Naive thymus-derived CD4-positive, alpha-beta T cell (primary cell): ENCODE measurements around the gene WIZ. TPM values are rescaled to one million over a fixed set of nuclear protein-coding genes. Genes with fewer than 3 reads are reported as not detected.

ENCODE experiments used
- ATAC-seq: fragments of 150-1000 bp; cut with Tn5 transposase; 2 replicates; pipeline ENCODE4 v1.10.0; 2021; ENCODE audit warnings: mild to moderate bottlenecking, moderate library complexity
- CTCF ChIA-PET: fragments of 350-600 bp; sonication (Branson Sonifier 250); formaldehyde crosslinking; loops from one replicate; lab custom pipeline; 2021; ENCODE audit warnings: antibody characterized with exemption; lab: Charles Lee
- POLR2A ChIA-PET: fragments of 350-600 bp; sonication (Branson Sonifier 250); formaldehyde crosslinking; loops from one replicate; lab custom pipeline; 2021; ENCODE audit warnings: antibody characterized with exemption, inconsistent platforms; lab: Charles Lee
- DNase-seq, 9 donors: peaks; one replicate each; pipeline versions ENCODE4 v3.0.0 to v3.0.0-alpha.2; 2020 to 2022; ENCODE audit warnings: mixed read lengths in 1 of 9
- H3K27ac ChIP-seq: one replicate; pipeline ENCODE4 v1.7.0; 2013; ENCODE audit warnings: mild to moderate bottlenecking, low read depth, low read length, moderate library complexity
- H3K27me3 ChIP-seq, 2 donors: one replicate each; pipeline ENCODE4 v1.7.0; 2013; ENCODE audit warnings: low read length in 2 of 2, mild to moderate bottlenecking in 2 of 2, moderate library complexity in 2 of 2; ENCODE audit not compliant: control insufficient read depth in 2 of 2, insufficient read depth in 2 of 2
- H3K36me3 ChIP-seq, 3 experiments: 1 replicate in 2 of 3; 2 replicates in 1 of 3; pipeline ENCODE4 v1.7.0; 2013; ENCODE audit warnings: low read length in 3 of 3, mild to moderate bottlenecking in 3 of 3, moderate library complexity in 1 of 3; ENCODE audit not compliant: insufficient read depth in 3 of 3, control insufficient read depth in 2 of 3
- H3K4me1 ChIP-seq, 2 donors: one replicate each; pipeline ENCODE4 v1.7.0; 2013; ENCODE audit warnings: low read length in 2 of 2, mild to moderate bottlenecking in 2 of 2, moderate library complexity in 1 of 2; ENCODE audit not compliant: control insufficient read depth in 2 of 2, insufficient read depth in 2 of 2
- H3K4me3 ChIP-seq: 2 replicates; pipeline ENCODE4 v1.7.0; 2013; ENCODE audit warnings: mild to moderate bottlenecking, low read length
- H3K9me3 ChIP-seq, 3 experiments: 1 replicate in 2 of 3; 2 replicates in 1 of 3; pipeline ENCODE4 v1.7.0; 2013; ENCODE audit warnings: low read length in 3 of 3; ENCODE audit not compliant: control insufficient read depth in 2 of 3
- H3K27ac Mint-ChIP-seq, 9 donors: one replicate each; pipeline ENCODE4 v1.8.0; 2020 to 2022; ENCODE audit warnings: mixed read lengths in 9 of 9, mild to moderate bottlenecking in 8 of 9, moderate library complexity in 5 of 9, inconsistent platforms in 2 of 9
- H3K27me3 Mint-ChIP-seq, 5 donors: one replicate each; pipeline ENCODE4 v1.8.0; 2021 to 2022; ENCODE audit warnings: mixed read lengths in 5 of 5, mild to moderate bottlenecking in 1 of 5
- H3K36me3 Mint-ChIP-seq, 5 donors: one replicate each; pipeline ENCODE4 v1.8.0; 2020 to 2022; ENCODE audit warnings: mixed read lengths in 5 of 5, mild to moderate bottlenecking in 3 of 5, inconsistent platforms in 1 of 5
- H3K4me1 Mint-ChIP-seq, 7 donors: one replicate each; pipeline ENCODE4 v1.8.0; 2020 to 2022; ENCODE audit warnings: mixed read lengths in 7 of 7, mild to moderate bottlenecking in 3 of 7, inconsistent platforms in 1 of 7
- H3K4me3 Mint-ChIP-seq, 10 donors: one replicate each; pipeline ENCODE4 v1.8.0; 2020 to 2022; ENCODE audit warnings: mild to moderate bottlenecking in 10 of 10, mixed read lengths in 10 of 10, moderate library complexity in 6 of 10, inconsistent platforms in 2 of 10
- H3K9me3 Mint-ChIP-seq, 11 donors: one replicate each; pipeline ENCODE4 v1.8.0; 2020 to 2022; ENCODE audit warnings: mixed read lengths in 11 of 11, mild to moderate bottlenecking in 4 of 11, inconsistent platforms in 1 of 11, moderate library complexity in 1 of 11
- intact Hi-C, 2 donors: fragments of 100-400 bp; cut with micrococcal nuclease; formaldehyde crosslinking; loops; one replicate each; pipeline ENCODE4 v1.15.1; 2023
- polyA plus RNA-seq, 2 donors: library from polyadenylated mRNA; unstranded; fragments of 300-500 nt; fragmentation: Illumina TruSeq; gene quantifications; one replicate each; pipeline ENCODE4 v1.2.3, GENCODE V29; 2021
- total RNA-seq, 6 experiments: library from RNA in 5 of 6; stranded (reverse) in 5 of 6; gene quantifications; 1 replicate in 5 of 6; 2 replicates in 1 of 6; pipeline ENCODE4 v1.2.3 and lab custom pipeline; 2021 to 2026

WIZ gene
- total and polyA plus RNA-seq, 7 experiments from 2014 or later: 0.91 to 34.9 (median 22.9) TPM

DNA sequence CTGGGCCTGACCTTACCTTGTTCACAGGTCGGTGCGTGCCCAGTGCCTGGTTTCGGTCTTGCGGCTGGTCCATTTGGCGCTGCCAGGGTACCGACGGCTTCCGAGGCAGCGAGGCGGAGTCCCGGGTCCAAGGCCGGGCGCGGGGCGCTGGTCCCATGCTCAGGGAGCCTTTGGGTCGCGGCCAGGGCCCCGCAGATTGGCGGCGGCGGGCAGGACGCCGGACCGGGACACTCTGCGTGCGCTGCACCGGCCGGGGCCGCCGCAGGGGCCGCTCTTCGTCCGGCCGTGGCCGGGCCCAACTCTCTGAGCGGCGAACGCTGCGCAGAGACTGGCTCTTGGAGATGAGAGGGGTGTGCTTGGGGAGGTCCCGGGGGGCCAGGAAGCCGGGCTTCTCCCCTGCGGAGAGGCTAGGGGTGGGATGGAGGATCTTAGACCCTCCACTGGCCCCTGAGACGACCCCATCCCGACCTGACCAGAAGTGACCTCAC, 3.4 kb upstream of the WIZ start:
- H3K4me1 Mint-ChIP-seq: peaks cover 10 to 42% (median 36%) of the 10 kb centered on the region in 7 donors
- peak overlapping the region; percentile 14 for H3K27ac ChIP-seq
- H3K27ac Mint-ChIP-seq: peak overlapping the region in 4 of 9 donors; percentile 46 to 81 (median 69)
- no peaks in the 10 kb centered on the region for H3K9me3 ChIP-seq
- peaks cover 0 to 5% of the 10 kb centered on the region in 2 donors for H3K4me1 ChIP-seq
- ATAC-seq: no peak
- H3K9me3 Mint-ChIP-seq: peaks cover 0 to 3% (median 0%) of the 10 kb centered on the region in 11 donors
- H3K4me3 ChIP-seq: no peak overlapping the region
- CTCF ChIA-PET: no interaction called here
- no peaks in the 10 kb centered on the region for H3K27me3 Mint-ChIP-seq
- DNase-seq: no peak
- peaks cover 16 to 66% (median 31%) of the 10 kb centered on the region in 3 experiments for H3K36me3 ChIP-seq
- H3K27me3 ChIP-seq: no peaks in the 10 kb centered on the region
- peaks cover 12 to 55% (median 21%) of the 10 kb centered on the region in 5 donors for H3K36me3 Mint-ChIP-seq
- H3K4me3 Mint-ChIP-seq: no peak overlapping the region
- intact Hi-C loops: loop anchor here in 1 of 2 donors (2.0 kb wide), 1 partner anchor 14 kb away; no protein-coding TSS in a partner anchor
- POLR2A ChIA-PET: interaction anchor here (0.6 to 8.4 kb wide), 2 partner anchors 11 to 32 kb away, joined by 4 to 101 read pairs; partner anchors contain the start of gene RASAL3

GRCh38 chr19:15452111-15453047, 2.6 kb upstream of the WIZ start:
- peak overlapping the region in 7 of 9 donors; percentile 31 to 91 (median 75) for H3K27ac Mint-ChIP-seq
- DNase-seq: peak in 1 of 9 donors; percentile 42
- no peak overlapping the region for H3K4me3 Mint-ChIP-seq
- H3K36me3 Mint-ChIP-seq: peaks cover 12 to 52% (median 21%) of the 10 kb centered on the region in 5 donors
- intact Hi-C loops: loop anchor here in 1 of 2 donors (1.0 to 2.0 kb wide), 2 partner anchors 14 to 33 kb away; no protein-coding TSS in a partner anchor
- no peak for ATAC-seq
- Histone ChIP-seq H3K27me3 (no peaks in the 10 kb centered on the region), H3K36me3 (peaks cover 16 to 60% (median 25%) of the 10 kb centered on the region in 3 experiments), H3K9me3 (no peaks in the 10 kb centered on the region), H3K4me3 (no peak overlapping the region), H3K27ac (peak overlapping the region; percentile 42), H3K4me1 (peaks cover 0 to 5% of the 10 kb centered on the region in 2 donors)
- CTCF ChIA-PET: interaction anchor here (1.0 to 1.6 kb wide), 2 partner anchors 33 to 103 kb away, joined by 6 read pairs; partner anchors contain the start of gene AKAP8L
- H3K27me3 Mint-ChIP-seq: no peaks in the 10 kb centered on the region
- peaks cover 10 to 42% (median 36%) of the 10 kb centered on the region in 7 donors for H3K4me1 Mint-ChIP-seq
- POLR2A ChIA-PET: interaction anchor here (0.9 to 8.4 kb wide), 5 partner anchors 11 to 103 kb away, joined by 3 to 101 read pairs (median 10); partner anchors contain the start of genes AKAP8L and RASAL3
- peaks cover 0 to 3% (median 0%) of the 10 kb centered on the region in 11 donors for H3K9me3 Mint-ChIP-seq

GRCh38 chr19:15450528-15450890, 753 bp upstream of the WIZ start:
- ATAC-seq: no peak
- peaks cover 0 to 5% of the 10 kb centered on the region in 2 donors for H3K4me1 ChIP-seq
- no peak for DNase-seq
- CTCF ChIA-PET: interaction anchor here (1.3 to 2.2 kb wide), 2 partner anchors 13 to 105 kb away, joined by 4 to 7 read pairs; no protein-coding TSS in a partner anchor
- H3K4me3 ChIP-seq: no peak overlapping the region
- Mint-ChIP-seq H3K9me3 (peaks cover 0 to 3% (median 0%) of the 10 kb centered on the region in 11 donors), H3K27ac (peak overlapping the region; percentile 66 to 96 (median 91)), H3K4me3 (peak overlapping the region; percentile 57 to 86 (median 81)), H3K36me3 (peaks cover 12 to 49% (median 21%) of the 10 kb centered on the region in 5 donors), H3K4me1 (peaks cover 10 to 37% (median 36%) of the 10 kb centered on the region in 7 donors), H3K27me3 (no peaks in the 10 kb centered on the region)
- H3K36me3 ChIP-seq: peaks cover 15 to 44% (median 16%) of the 10 kb centered on the region in 3 experiments
- POLR2A ChIA-PET: interaction anchor here (0.9 to 8.4 kb wide), 6 partner anchors 13 to 101 kb away, joined by 3 to 101 read pairs (median 5); partner anchors contain the start of genes AKAP8 and RASAL3
- H3K27ac ChIP-seq: peak overlapping the region; percentile 72
- H3K27me3 ChIP-seq: no peaks in the 10 kb centered on the region
- intact Hi-C loops: loop anchor here in 1 of 2 donors (1.0 kb wide), 3 partner anchors 13 to 31 kb away; no protein-coding TSS in a partner anchor
- no peaks in the 10 kb centered on the region for H3K9me3 ChIP-seq

DNA sequence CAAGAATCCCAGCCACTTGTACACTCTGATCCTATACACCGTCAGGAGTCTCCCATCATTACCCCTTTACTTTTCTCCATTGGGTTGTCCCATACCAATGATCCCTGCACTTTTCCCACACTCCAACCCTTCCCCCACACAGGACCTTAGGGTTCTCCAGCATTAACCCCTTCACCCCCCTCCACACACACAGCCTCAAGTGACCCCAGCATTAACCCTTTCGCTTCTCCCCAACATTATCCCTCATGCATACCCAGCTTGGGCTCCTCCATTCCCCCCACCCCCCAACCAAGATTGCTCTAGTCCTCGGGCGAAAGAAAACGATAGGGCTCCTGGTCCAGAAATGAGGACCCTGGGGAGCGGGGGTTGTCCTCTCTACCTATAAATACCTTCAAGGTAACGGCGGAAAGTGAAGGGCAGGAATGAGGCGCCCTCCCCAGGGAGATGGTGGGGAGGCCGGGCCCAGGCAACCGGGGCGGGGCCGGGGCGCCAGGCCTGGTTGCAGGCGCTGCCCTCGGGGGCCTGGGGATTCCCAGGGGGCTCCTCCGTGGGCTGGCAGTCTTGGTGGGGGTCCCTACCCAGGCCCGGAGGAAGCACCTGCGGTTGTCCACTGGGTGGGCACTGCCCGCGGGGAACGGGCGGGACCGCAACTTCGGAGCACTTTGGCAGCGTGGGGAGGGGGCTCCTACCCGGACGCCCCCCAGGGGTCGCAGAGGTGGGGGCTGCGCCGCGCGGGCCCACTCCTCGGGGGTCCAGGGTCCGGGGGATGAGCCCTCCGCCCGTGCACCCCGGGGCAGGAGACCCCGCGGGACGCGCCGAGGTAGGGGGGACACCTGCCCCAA, 757 bp downstream of the WIZ start:
- Histone ChIP-seq H3K9me3 (no peaks in the 10 kb centered on the region), H3K4me1 (peaks cover 0 to 5% of the 10 kb centered on the region in 2 donors), H3K27ac (peak overlapping the region; percentile 60), H3K27me3 (no peaks in the 10 kb centered on the region), H3K4me3 (peak overlapping the region; percentile 35), H3K36me3 (peaks cover 2 to 29% (median 7%) of the 10 kb centered on the region in 3 experiments)
- H3K9me3 Mint-ChIP-seq: peaks cover 0 to 3% (median 0%) of the 10 kb centered on the region in 11 donors
- peak overlapping the region; percentile 66 to 88 (median 81) for H3K27ac Mint-ChIP-seq
- peak overlapping the region; percentile 62 to 85 (median 72) for H3K4me3 Mint-ChIP-seq
- no peaks in the 10 kb centered on the region for H3K27me3 Mint-ChIP-seq
- intact Hi-C loops: loop anchor here in 1 of 2 donors (2.0 kb wide), 1 partner anchor 16 kb away; no protein-coding TSS in a partner anchor
- H3K36me3 Mint-ChIP-seq: peaks cover 4 to 36% (median 11%) of the 10 kb centered on the region in 5 donors
- H3K4me1 Mint-ChIP-seq: peaks cover 0 to 28% (median 26%) of the 10 kb centered on the region in 7 donors
- ATAC-seq (no peak), DNase-seq (no peak)
- CTCF ChIA-PET: no interaction called here
- POLR2A ChIA-PET: interaction anchor here (1.1 to 8.4 kb wide), 7 partner anchors 13 to 102 kb away, joined by 3 to 101 read pairs (median 5); partner anchors contain the start of genes AKAP8 and RASAL3

DNA sequence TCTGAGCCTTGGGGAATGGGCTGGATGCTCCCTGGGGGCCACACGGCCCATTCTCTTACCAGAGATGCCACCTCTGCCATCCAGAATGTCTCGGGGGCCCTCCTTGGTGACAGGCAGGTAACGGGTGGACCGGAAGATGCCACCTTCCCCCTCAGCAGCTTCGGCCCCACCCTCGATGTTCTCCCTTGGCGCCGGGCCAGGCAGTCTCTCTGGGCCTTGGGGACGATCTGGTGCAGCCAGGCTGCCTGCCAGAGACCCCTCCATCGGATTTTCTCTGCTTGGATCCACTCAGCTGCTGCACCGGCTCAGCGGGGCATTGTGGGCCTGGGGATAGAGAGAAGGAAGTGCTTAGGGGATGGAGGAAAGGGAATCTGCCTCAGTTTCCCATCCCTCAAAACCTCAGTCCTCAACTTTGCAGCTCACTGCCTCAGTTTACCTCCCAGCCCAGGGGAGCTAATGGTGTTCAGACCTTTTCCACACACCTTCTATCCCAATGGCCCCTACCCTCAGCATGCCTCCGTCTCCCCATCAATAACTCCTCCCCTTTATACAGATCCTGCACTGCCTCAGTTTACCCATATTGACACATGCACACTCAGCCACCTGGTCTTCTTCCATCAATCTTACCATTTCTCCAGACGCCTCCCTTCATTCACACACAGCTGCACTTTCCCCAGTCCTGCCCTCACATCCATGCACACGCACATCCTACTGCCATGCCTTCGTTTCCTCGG, 1.5 kb downstream of the WIZ start:
- POLR2A ChIA-PET: interaction anchor here (1.2 to 1.7 kb wide), 4 partner anchors 15 to 103 kb away, joined by 4 to 7 read pairs (median 4); partner anchors contain the start of gene AKAP8
- peaks cover 0 to 5% of the 10 kb centered on the region in 2 donors for H3K4me1 ChIP-seq
- Mint-ChIP-seq H3K4me3 (peak overlapping the region; percentile 62 to 85 (median 72)), H3K36me3 (peaks cover 0 to 29% (median 4%) of the 10 kb centered on the region in 5 donors), H3K27me3 (no peaks in the 10 kb centered on the region), H3K27ac (peak overlapping the region; percentile 1 to 88 (median 80)), H3K4me1 (peaks cover 0 to 22% (median 21%) of the 10 kb centered on the region in 7 donors), H3K9me3 (peaks cover 0 to 3% (median 0%) of the 10 kb centered on the region in 11 donors)
- intact Hi-C loops: loop anchor here in 1 of 2 donors (2.0 kb wide), 1 partner anchor 15 kb away; no protein-coding TSS in a partner anchor
- no peak overlapping the region for H3K4me3 ChIP-seq
- H3K36me3 ChIP-seq: peaks cover 0 to 21% (median 6%) of the 10 kb centered on the region in 3 experiments
- no peak overlapping the region for H3K27ac ChIP-seq
- CTCF ChIA-PET: no interaction called here
- no peaks in the 10 kb centered on the region for H3K27me3 ChIP-seq
- DNase-seq: no peak
- no peak for ATAC-seq
- H3K9me3 ChIP-seq: no peaks in the 10 kb centered on the region
